HepG2 (cell line): ENCODE results near the gene SH2D3C. TPM values are rescaled to one million over a fixed set of nuclear protein-coding genes. Genes with fewer than 3 reads are reported as not detected.
A peak's percentile ranks its signal among the peaks of the same experiment; 100 is the strongest.

Source experiments
- ATAC-seq: fragments of 200-7000 bp; cut with Tn5 transposase; 3 replicates; pipeline ENCODE4 v1.9.1; 2020; ENCODE audit warnings: mild to moderate bottlenecking, moderate library complexity
- BruUV-seq: library from RNA; stranded (reverse); fragments of 400-500 nt; replicated peaks from 2 replicates; lab custom pipeline; 2021; lab: Mats Ljungman, UMichigan
- CTCF ChIA-PET: fragments of 300-600 bp; formaldehyde crosslinking; extraction: SDS; loops from one replicate; lab custom pipeline; 2021; ENCODE audit warnings: low total read pairs, inconsistent platforms, low intra/inter-chr PET ratio; lab: Yijun Ruan, JAX
- POLR2A ChIA-PET: fragments of 350-600 bp; sonication (Branson Sonifier 250); formaldehyde crosslinking; loops from one replicate; lab custom pipeline; 2020; ENCODE audit warnings: antibody characterized with exemption, inconsistent platforms; lab: Yijun Ruan, JAX
- DNase-seq: peaks from one replicate; pipeline ENCODE4 v3.0.0-alpha.2; 2015; ENCODE audit warnings: low spot score
- FAIRE-seq: peaks from 3 replicates; lab custom pipeline; 2011; peaks lifted over from hg19 to GRCh38; lab: Jason Lieb, UNC
- H2AFZ ChIP-seq: one replicate; pipeline ENCODE4 v1.6.1; 2011; ENCODE audit warnings: low read length, inconsistent platforms
- H3K27ac ChIP-seq: fragments of 300-600 bp; 3 replicates; pipeline ENCODE4 v1.8.0; 2011; ENCODE audit warnings: mixed run types, mild to moderate bottlenecking, mixed read lengths, low read length, inconsistent platforms; ENCODE audit not compliant: insufficient read depth; ENCODE audit errors: extremely low read length
- H3K27me3 ChIP-seq, 2 experiments: fragments of 200-600 bp in 1 of 2; 2 replicates in 1 of 2; 3 replicates in 1 of 2; pipeline versions ENCODE4 v1.6.0 to v1.8.0; 2011; ENCODE audit warnings: low read length in 2 of 2, mild to moderate bottlenecking in 2 of 2, moderate library complexity in 2 of 2, inconsistent platforms in 1 of 2; ENCODE audit not compliant: insufficient read depth in 2 of 2, control insufficient read depth in 1 of 2
- H3K36me3 ChIP-seq, 2 experiments: fragments of 200-600 bp in 1 of 2; replicated peaks in 1 of 2; 2 replicates in 1 of 2; 3 replicates in 1 of 2; pipeline versions ENCODE4 v1.5.1 to v1.8.0; 2011; ENCODE audit warnings: low read length in 2 of 2, inconsistent platforms in 1 of 2; ENCODE audit not compliant: insufficient read depth in 2 of 2, control insufficient read depth in 1 of 2
- H3K4me1 ChIP-seq: 2 replicates; pipeline ENCODE4 v1.5.1; 2012; ENCODE audit warnings: low read length, inconsistent platforms; ENCODE audit not compliant: insufficient read depth
- H3K4me2 ChIP-seq: 2 replicates; pipeline ENCODE4 v1.6.0; 2011; ENCODE audit warnings: low read depth, low read length, inconsistent platforms
- H3K4me3 ChIP-seq, 3 experiments: fragments of 200-600 bp in 1 of 3; sonication (generic), shearing (Covaris generic) in 1 of 3; replicated peaks in 1 of 3; 2 replicates each; pipeline ENCODE4 v1.5.1; 2011 to 2016; ENCODE audit warnings: low read length in 3 of 3, inconsistent platforms in 2 of 3, low read depth in 2 of 3, mild to moderate bottlenecking in 2 of 3, control low read depth in 1 of 3, mixed read lengths in 1 of 3; ENCODE audit not compliant: insufficient read depth in 1 of 3
- H3K79me2 ChIP-seq: one replicate; pipeline ENCODE4 v1.6.1; 2011; ENCODE audit warnings: low read length, inconsistent platforms; ENCODE audit not compliant: insufficient read depth
- H3K9ac ChIP-seq: 2 replicates; pipeline ENCODE4 v1.6.0; 2011; ENCODE audit warnings: mild to moderate bottlenecking, low read depth, low read length, inconsistent platforms; ENCODE audit not compliant: insufficient read depth
- H3K9me3 ChIP-seq: 2 replicates; pipeline ENCODE4 v1.5.1; 2012; ENCODE audit warnings: mild to moderate bottlenecking, low read length
- H4K20me1 ChIP-seq: 2 replicates; pipeline ENCODE4 v1.6.0; 2011; ENCODE audit warnings: inconsistent platforms, mild to moderate bottlenecking, low read length, moderate library complexity; ENCODE audit not compliant: insufficient read depth
- ATF3 ChIP-seq: sonication (generic); formaldehyde crosslinking; IDR thresholded peaks from 2 replicates; pipeline ENCODE4 v1.4.0; 2020; ENCODE audit warnings: missing genetic modification reagents
- CREB1 ChIP-seq, 2 experiments: fragments of 450-650 bp in 1 of 2; IDR thresholded peaks; 2 replicates each; pipeline ENCODE4 v1.6.1; 2016 to 2017; ENCODE audit warnings: control low read depth in 1 of 2, mild to moderate bottlenecking in 1 of 2, missing compliant biosample characterization in 1 of 2, missing genetic modification characterization in 1 of 2
- CREM ChIP-seq, 2 experiments: sonication (generic) in 1 of 2; formaldehyde crosslinking in 1 of 2; IDR thresholded peaks; 2 replicates each; pipeline versions ENCODE4 v1.4.0 to v1.6.1; 2016 to 2020; ENCODE audit warnings: antibody characterized with exemption in 1 of 2, mild to moderate bottlenecking in 1 of 2, missing genetic modification reagents in 1 of 2
- DNMT1 ChIP-seq: sonication (generic); formaldehyde crosslinking; IDR thresholded peaks from 2 replicates; pipeline ENCODE4 v1.5.1; 2020; ENCODE audit warnings: mild to moderate bottlenecking, missing genetic modification reagents
- ERF ChIP-seq: IDR thresholded peaks from 2 replicates; pipeline ENCODE4 v1.6.1; 2018; ENCODE audit warnings: missing biosample characterization, missing genetic modification reagents
- FOXK2 ChIP-seq: fragments of 450-650 bp; IDR thresholded peaks from 2 replicates; pipeline ENCODE4 v1.6.1; 2016
- KAT7 ChIP-seq: IDR thresholded peaks from 2 replicates; pipeline ENCODE4 v1.6.1; 2018; ENCODE audit warnings: borderline replicate concordance, missing compliant biosample characterization
- LBX2 ChIP-seq: sonication (generic); formaldehyde crosslinking; IDR thresholded peaks from 2 replicates; pipeline ENCODE4 v1.5.0; 2020; ENCODE audit warnings: missing genetic modification reagents, mild to moderate bottlenecking, borderline replicate concordance
- PAWR ChIP-seq: sonication (generic); formaldehyde crosslinking; IDR thresholded peaks from 2 replicates; pipeline ENCODE4 v1.4.0; 2020; ENCODE audit warnings: missing genetic modification reagents, mild to moderate bottlenecking, borderline replicate concordance
- PCBP1 ChIP-seq: fragments of 200-400 bp; formaldehyde crosslinking; IDR thresholded peaks from 2 replicates; pipeline ENCODE4 v1.6.1; 2017; ENCODE audit warnings: mild to moderate bottlenecking, low read depth, low read length, borderline replicate concordance
- ZNF281 ChIP-seq: sonication (generic); formaldehyde crosslinking; IDR thresholded peaks from 2 replicates; pipeline ENCODE4 v1.4.0; 2020; ENCODE audit warnings: missing genetic modification reagents, borderline replicate concordance
- ZNF501 ChIP-seq: sonication (generic); formaldehyde crosslinking; IDR thresholded peaks from 2 replicates; pipeline ENCODE4 v1.5.1; 2020; ENCODE audit warnings: mild to moderate bottlenecking, moderate library complexity, missing genetic modification reagents
- WGBS: methylation state at CpG from one replicate; pipeline ENCODE4 v1.1.6; 2017; ENCODE audit warnings: low lambda C conversion rate; 5-methylcytosine and 5-hydroxymethylcytosine counted together
- in situ Hi-C: cut with HindIII; loops from 2 replicates; pipeline ENCODE4 v1.10.0; 2017; ENCODE audit warnings: low pct_unique_long_range_greater_than_20kb; ENCODE audit not compliant: extremely low pct_ligation_motif_present
- intact Hi-C: fragments of 100-400 bp; cut with micrococcal nuclease; formaldehyde crosslinking; loops from one replicate; pipeline ENCODE4 v1.10.0; 2022; ENCODE audit not compliant: unreplicated experiment
- polyA plus RNA-seq, 8 experiments: library from polyadenylated mRNA; depleted of rRNA in 3 of 8; stranded (reverse) in 7 of 8; unstranded in 1 of 8; fragments of >200 nt; fragmentation: Illumina TruSeq in 4 of 8; extraction: Trizol in 4 of 8; gene quantifications; 2 replicates each; pipeline versions ENCODE4 v1.2.1 to v1.2.3, GENCODE V29; 2011 to 2016; ENCODE audit warnings: low read depth in 4 of 8, missing spikeins in 1 of 8, mixed read lengths in 1 of 8; ENCODE audit not compliant: insufficient read depth in 1 of 8
- total RNA-seq, 5 experiments: library from RNA; depleted of rRNA; stranded (reverse); fragments of >200 nt; fragmentation: Illumina TruSeq; extraction: Trizol; gene quantifications; 2 replicates each; pipeline ENCODE4 v1.2.3, GENCODE V29; 2016; ENCODE audit warnings: low read depth in 1 of 5

Gene SH2D3C
- total and polyA plus RNA-seq, 2 of the 13 experiments (the other 11 are each of a cell fraction or from before 2014, with no cell fraction given), result not detected

- no peak for TF ChIP-seq ZNF281 (CRISPR knock-in tag)
- no peak for TF ChIP-seq CREM (IDR thresholded peaks at IDR 0.05)
- no peak for TF ChIP-seq CREM (CRISPR knock-in tag; IDR thresholded peaks at IDR 0.05)
- no peak for TF ChIP-seq ERF (CRISPR knock-in tag)
- TF ChIP-seq ATF3 (CRISPR knock-in tag), result no peak
- TF ChIP-seq PCBP1, result no peak
Measured at GRCh38 chr9:127738666-127739065, 39.8 kb downstream of the SH2D3C start (continued).

- ATAC-seq (no peak), FAIRE-seq (no peak), DNase-seq (no peak)
- H3K4me2 ChIP-seq, result no peak overlapping the region
- no peak overlapping the region for H3K4me3 ChIP-seq
- peaks cover 29% of the 10 kb centered on the region for H3K4me1 ChIP-seq
- in situ Hi-C loops, result loop anchor here (5.0 to 10.0 kb wide), 2 partner anchors 47 to 231 kb away; no protein-coding TSS in a partner anchor
- intact Hi-C loops, result loop anchor here (1.0 to 2.0 kb wide), 2 partner anchors 67 to 184 kb away; partner anchors contain the start of gene FPGS
- H4K20me1 ChIP-seq, result no peaks in the 10 kb centered on the region
- no peaks in the 10 kb centered on the region for H3K9me3 ChIP-seq
- H3K27ac ChIP-seq, result peak overlapping the region; percentile 19
- no peak for TF ChIP-seq CREB1 (IDR thresholded peaks at IDR 0.05)
- peak; percentile 31; the same call in 1 of the 2 replicates for TF ChIP-seq CREB1 (CRISPR knock-in tag; IDR thresholded peaks at IDR 0.05)
- TF ChIP-seq LBX2 (CRISPR knock-in tag), result no peak
- TF ChIP-seq FOXK2, result peak; percentile 49; the same call in 1 of the 2 replicates
- no peak for TF ChIP-seq PAWR (CRISPR knock-in tag)
- no peak for TF ChIP-seq KAT7
- TF ChIP-seq DNMT1, result 0 out of 2 replicates have a peak, but pooled peaks have one; percentile 3
- peak; percentile 10; the same call in 1 of the 2 replicates for TF ChIP-seq ZNF501 (CRISPR knock-in tag)
- no peaks in the 10 kb centered on the region for H3K36me3 ChIP-seq
- BruUV-seq, result no TSS peak
- H3K27me3 ChIP-seq, result peaks cover 4 to 24% of the 10 kb centered on the region in 2 experiments; a peak in 4 of 5 replicates
- ChIA-PET CTCF (interaction anchor here (1.2 to 3.9 kb wide), 4 partner anchors 49 to 185 kb away, joined by 3 to 33 read pairs (median 8); partner anchors contain the start of gene CDK9), POLR2A (interaction anchor here (1.3 to 1.5 kb wide), 7 partner anchors 20 to 285 kb away, joined by 5 to 11 read pairs (median 7); partner anchors contain the start of genes CDK9, LRSAM1, PTRH1 and RPL12)
- H2AFZ ChIP-seq, result no peak overlapping the region
- no peak overlapping the region for H3K9ac ChIP-seq
- 2% methylated on average over 9 of the region's 15 CpGs for whole genome bisulfite sequencing
- no peaks in the 10 kb centered on the region for H3K79me2 ChIP-seq
Measured at GRCh38 chr9:127735530-127736185, 42.8 kb downstream of the SH2D3C start.
